Measurements from ENCODE around the gene NAA38.

Gene NAA38, protein sequence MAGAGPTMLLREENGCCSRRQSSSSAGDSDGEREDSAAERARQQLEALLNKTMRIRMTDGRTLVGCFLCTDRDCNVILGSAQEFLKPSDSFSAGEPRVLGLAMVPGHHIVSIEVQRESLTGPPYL

GRCh38 chr17:7856811-7857712, at the start of gene NAA38:
Gene NAA38, minus strand, starts transcription at chr17:7857559. Its CDS starts 96 bp downstream, at chr17:7857463.
- DNase-seq, result peak; percentile 89

GRCh38 chr17:7903154-7904103, 46.1 kb upstream of the NAA38 start:
- DNase-seq, result no peak

DNA sequence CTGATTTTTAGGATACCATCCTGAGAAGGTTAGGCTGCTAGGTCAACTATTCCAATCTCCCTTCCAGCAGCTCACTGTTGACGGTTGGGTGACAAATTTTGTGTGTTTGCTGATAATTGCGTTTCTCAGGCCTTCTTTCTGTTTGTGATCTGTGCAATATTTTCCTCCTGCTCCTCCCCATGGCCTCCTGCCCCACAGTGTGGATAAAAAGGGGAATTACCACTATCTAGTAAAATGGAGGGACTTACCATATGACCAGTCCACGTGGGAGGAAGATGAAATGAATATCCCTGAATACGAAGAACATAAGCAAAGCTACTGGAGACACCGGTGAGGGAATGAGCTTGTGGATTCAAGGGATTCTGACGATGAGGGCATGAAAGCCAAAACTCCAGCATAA, 40.4 kb upstream of the NAA38 start:
- no peak for DNase-seq

- DNase-seq, result no peak
Observed at GRCh38 chr17:7897090-7897489, 39.7 kb upstream of the NAA38 start.

GRCh38 chr17:7894866-7895265, 37.5 kb upstream of the NAA38 start:
- DNase-seq, result no peak

DNA sequence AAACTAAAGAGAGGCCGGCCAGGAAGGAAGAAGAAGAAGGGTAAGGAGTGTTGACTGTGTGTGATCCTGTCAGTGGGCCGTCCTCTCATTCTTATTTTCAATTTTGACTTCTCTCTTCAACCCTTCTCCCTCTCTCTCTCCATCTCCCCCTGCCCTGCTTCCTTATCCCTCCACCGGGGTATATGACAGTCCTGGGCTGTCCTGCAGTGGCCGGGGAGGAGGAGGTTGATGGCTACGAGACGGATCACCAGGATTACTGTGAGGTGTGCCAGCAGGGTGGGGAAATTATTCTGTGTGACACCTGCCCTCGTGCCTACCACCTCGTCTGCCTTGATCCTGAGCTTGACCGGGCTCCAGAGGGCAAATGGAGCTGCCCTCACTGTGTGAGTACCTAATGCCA, 36.9 kb upstream of the NAA38 start:
- no peak for DNase-seq

- DNase-seq, result no peak
Observed at GRCh38 chr17:7893187-7893880, 36.0 kb upstream of the NAA38 start.

DNA sequence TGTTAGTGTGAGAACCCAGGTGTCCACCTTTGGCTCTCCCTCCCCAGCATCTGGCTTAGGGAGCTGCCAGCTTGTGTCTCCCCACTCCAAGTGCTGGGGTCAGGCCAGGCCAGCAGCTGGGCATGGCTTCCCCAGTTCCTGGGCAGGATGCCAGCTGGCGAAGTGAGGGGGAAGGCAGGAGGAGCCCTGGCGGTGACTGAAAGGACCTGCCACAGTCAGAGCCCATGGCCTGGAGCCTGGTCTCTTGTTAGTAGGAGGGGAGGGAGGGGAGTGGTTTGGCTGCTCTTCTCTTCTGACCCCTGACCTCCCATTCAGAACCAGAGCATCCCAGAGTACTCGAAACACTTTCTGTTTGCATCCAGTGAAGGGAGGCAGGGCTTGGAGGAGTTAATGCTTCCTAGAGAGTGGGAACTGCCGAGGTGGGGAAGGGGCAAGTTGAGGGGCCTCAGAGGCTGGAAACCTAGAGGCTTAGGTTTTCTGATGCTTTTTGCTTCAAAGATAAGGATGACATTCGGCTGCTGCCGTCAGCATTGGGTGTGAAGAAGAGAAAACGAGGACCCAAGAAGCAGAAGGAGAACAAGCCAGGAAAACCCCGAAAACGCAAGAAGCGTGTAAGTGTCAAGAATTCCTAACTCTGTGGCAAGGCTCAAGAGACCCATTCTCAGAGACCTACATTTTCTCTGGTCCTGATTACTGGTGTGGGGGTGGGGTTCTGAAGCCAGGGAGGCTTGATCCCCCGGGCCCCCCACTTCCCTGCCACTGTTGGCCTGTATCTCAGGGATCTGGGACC, 32.0 kb upstream of the NAA38 start:
- no peak for DNase-seq

DNA sequence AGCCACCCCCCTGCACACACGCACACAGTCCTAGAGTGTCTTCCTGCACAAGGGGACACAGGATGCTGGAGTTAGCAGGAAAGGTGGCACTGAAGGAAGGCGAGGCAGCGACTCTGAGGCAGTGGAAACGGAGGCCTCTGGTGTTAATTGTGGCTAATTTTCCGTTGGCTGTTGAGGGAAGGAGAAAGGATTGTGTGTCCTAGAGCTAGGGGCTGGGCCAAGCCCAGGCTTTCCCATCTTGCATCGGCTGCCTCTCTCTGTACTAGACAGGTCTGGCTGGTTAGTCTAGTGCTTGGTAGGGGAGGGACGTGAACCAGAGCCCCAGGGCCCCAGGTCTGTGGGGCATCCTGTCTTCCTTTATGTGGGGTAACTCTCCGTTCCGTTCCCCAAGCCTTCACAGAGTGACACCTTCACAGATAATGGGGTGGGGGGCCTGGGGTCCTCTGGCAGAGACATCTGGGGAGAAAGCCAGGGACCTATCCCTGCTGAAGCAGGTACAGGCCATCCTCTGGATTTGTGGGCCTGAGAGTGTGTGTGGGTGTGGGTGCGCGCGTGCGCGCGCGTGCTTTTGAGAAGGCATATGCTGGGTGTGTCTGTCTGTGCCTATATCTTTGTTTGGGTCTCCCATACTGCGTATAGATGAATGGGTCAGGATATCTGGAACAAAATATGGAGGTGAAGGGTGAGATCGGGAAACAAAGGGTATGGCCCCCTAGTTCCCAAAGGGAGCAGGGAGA, 31.0 kb upstream of the NAA38 start, which contains the start of gene CHD3:
CHD3 (plus strand) TSS at position 606 of the 737 bp plus-strand sequence. CDS start 212 bp downstream, outside the sequence.
- DNase-seq, result peak; percentile 30

GRCh38 chr17:7887482-7888183, 30.3 kb upstream of the NAA38 start:
- DNase-seq, result peak; percentile 90

GRCh38 chr17:7887038-7887481, 29.7 kb upstream of the NAA38 start:
- no peak for DNase-seq

- peak; percentile 29 for DNase-seq
Observed at GRCh38 chr17:7886227-7887037, 29.1 kb upstream of the NAA38 start.

GRCh38 chr17:7885367-7886226, 28.2 kb upstream of the NAA38 start:
- DNase-seq, result peak; percentile 17

GRCh38 chr17:7884581-7885366, 27.4 kb upstream of the NAA38 start:
- DNase-seq, result peak; percentile 53

GRCh38 chr17:7883781-7884386, 26.5 kb upstream of the NAA38 start:
- peak; percentile 15 for DNase-seq

- DNase-seq, result no peak
Observed at GRCh38 chr17:7882629-7883028, 25.3 kb upstream of the NAA38 start.

- no peak for DNase-seq
Observed at GRCh38 chr17:7882068-7882467, 24.7 kb upstream of the NAA38 start.
